HG03108 (cell line): Measurements from ENCODE around the gene CHCHD4.

Experiments
- ATAC-seq: cut with Tn5 transposase; IDR thresholded peaks from one replicate; pipeline ENCODE4 v1.9.1; 2021; ENCODE audit warnings: moderate library complexity; ENCODE audit not compliant: unreplicated experiment

The CHCHD4 gene

GRCh38 chr3:14124615-14125192 is at the start of gene CHCHD4, which contains the start of gene TMEM43:
TSS of gene CHCHD4 (minus strand) at chr3:14124870. CDS start at chr3:14124676, 194 bp downstream.
TSS of gene TMEM43 (plus strand) at chr3:14125052. CDS start at chr3:14125194, 142 bp downstream.
- peak; percentile 89 for ATAC-seq

- ATAC-seq = no peak
Observed at GRCh38 chr3:14172496-14172895, 47.8 kb upstream of the CHCHD4 start.

GRCh38 chr3:14170531-14171159 is 46.0 kb upstream of the CHCHD4 start:
- no peak for ATAC-seq

- no peak for ATAC-seq
Observed at GRCh38 chr3:14169871-14170270, 45.2 kb upstream of the CHCHD4 start.

GRCh38 chr3:14169435-14169834 is 44.8 kb upstream of the CHCHD4 start:
- no peak for ATAC-seq

- no peak for ATAC-seq
Observed at GRCh38 chr3:14166877-14167603, 42.4 kb upstream of the CHCHD4 start.

- ATAC-seq = no peak
Observed at GRCh38 chr3:14162178-14162577, 37.5 kb upstream of the CHCHD4 start.

GRCh38 chr3:14161282-14161681 is 36.6 kb upstream of the CHCHD4 start:
- ATAC-seq = no peak

- no peak for ATAC-seq
Observed at GRCh38 chr3:14159426-14159825, 34.8 kb upstream of the CHCHD4 start.

GRCh38 chr3:14158370-14158769 is 33.7 kb upstream of the CHCHD4 start:
- ATAC-seq = no peak

GRCh38 chr3:14157951-14158350 is 33.3 kb upstream of the CHCHD4 start:
- ATAC-seq = no peak

- ATAC-seq = no peak
Observed at GRCh38 chr3:14156843-14157561, 32.3 kb upstream of the CHCHD4 start.

- ATAC-seq = no peak
Observed at GRCh38 chr3:14156201-14156600, 31.5 kb upstream of the CHCHD4 start.

- ATAC-seq = no peak
Observed at GRCh38 chr3:14154895-14155440, 30.3 kb upstream of the CHCHD4 start.

GRCh38 chr3:14154276-14154675 is 29.6 kb upstream of the CHCHD4 start:
- ATAC-seq = no peak

GRCh38 chr3:14153663-14154062 is 29.0 kb upstream of the CHCHD4 start:
- ATAC-seq = no peak

- no peak for ATAC-seq
Observed at GRCh38 chr3:14152963-14153355, 28.3 kb upstream of the CHCHD4 start.

- ATAC-seq = no peak
Observed at GRCh38 chr3:14152233-14152962, 27.7 kb upstream of the CHCHD4 start.

- no peak for ATAC-seq
Observed at GRCh38 chr3:14151471-14152083, 26.9 kb upstream of the CHCHD4 start.
